K562 (cell line): ENCODE data around the gene FARSB. TPM values are rescaled to one million over a fixed set of nuclear protein-coding genes. Genes with fewer than 3 reads are reported as not detected.

Experiments
- ATAC-seq: fragments of 200-7000 bp; cut with Tn5 transposase; 3 replicates; pipeline ENCODE4 v1.9.1; 2020; ENCODE audit warnings: moderate library complexity
- BruUV-seq: library from RNA; stranded (reverse); fragments of 400-500 nt; replicated peaks from 2 replicates; lab custom pipeline; 2021; lab: Mats Ljungman, UMichigan
- CTCF ChIA-PET: fragments of 300-600 bp; formaldehyde crosslinking; extraction: SDS; loops from one replicate; lab custom pipeline; 2021; ENCODE audit warnings: low intra/inter-chr PET ratio; lab: Yijun Ruan, JAX
- POLR2A ChIA-PET: fragments of 300-600, 350-650 bp; sonication (Branson Sonifier 250); formaldehyde crosslinking; extraction: SDS; loops from one replicate; lab custom pipeline; 2021; ENCODE audit warnings: antibody characterized with exemption, inconsistent platforms; lab: Yijun Ruan, JAX
- DNase-seq, 4 experiments: peaks; one replicate each; pipeline versions ENCODE4 v3.0.0 to v3.0.0-alpha.2; 2011 to 2018; ENCODE audit warnings: low spot score in 3 of 4, mixed read lengths in 3 of 4; ENCODE audit errors: extremely low read depth in 1 of 4
- FAIRE-seq: peaks from 2 replicates; lab custom pipeline; 2011; peaks lifted over from hg19 to GRCh38; lab: Jason Lieb, UNC
- H2AFZ ChIP-seq: 2 replicates; pipeline ENCODE4 v1.6.0; 2011; ENCODE audit warnings: low read depth, low read length, control low read depth, inconsistent platforms
- H3K27ac ChIP-seq: fragments of 200-600 bp; 3 replicates; pipeline ENCODE4 v1.8.0; 2011; ENCODE audit warnings: low read depth, mild to moderate bottlenecking, control low read depth, inconsistent platforms, low read length, moderate library complexity, mixed read lengths; ENCODE audit errors: extremely low read depth
- H3K27me3 ChIP-seq, 2 experiments: fragments of 300-600 bp in 1 of 2; 2 replicates in 1 of 2; 3 replicates in 1 of 2; pipeline versions ENCODE4 v1.6.0 to v1.8.0; 2011; ENCODE audit warnings: inconsistent platforms in 2 of 2, low read length in 2 of 2, mild to moderate bottlenecking in 1 of 2, mixed read lengths in 1 of 2, moderate library complexity in 1 of 2; ENCODE audit not compliant: control insufficient read depth in 2 of 2, insufficient read depth in 2 of 2
- H3K36me3 ChIP-seq: fragments of 300-600 bp; 3 replicates; pipeline ENCODE4 v1.8.0; 2011; ENCODE audit warnings: mild to moderate bottlenecking, low read length, inconsistent platforms; ENCODE audit not compliant: control insufficient read depth, insufficient read depth
- H3K4me1 ChIP-seq, 2 experiments: fragments of 200-600 bp in 1 of 2; replicated peaks in 1 of 2; 2 replicates in 1 of 2; 3 replicates in 1 of 2; pipeline versions ENCODE4 v1.5.1 to v1.8.0; 2011; ENCODE audit warnings: inconsistent platforms in 2 of 2, low read length in 2 of 2, mild to moderate bottlenecking in 1 of 2, mixed read lengths in 1 of 2, moderate library complexity in 1 of 2; ENCODE audit not compliant: control insufficient read depth in 2 of 2, insufficient read depth in 2 of 2
- H3K4me2 ChIP-seq: 2 replicates; pipeline ENCODE4 v1.6.1; 2011; ENCODE audit warnings: low read length, control low read depth, inconsistent platforms, mixed read lengths; ENCODE audit not compliant: insufficient read depth
- H3K4me3 ChIP-seq: fragments of 200-600 bp; sonication (generic), shearing (Covaris generic); 2 replicates; pipeline ENCODE4 v1.5.1; 2016; ENCODE audit warnings: control low read depth, inconsistent platforms
- H3K79me2 ChIP-seq: fragments of 200-600 bp; 3 replicates; pipeline ENCODE4 v1.8.0; 2011; ENCODE audit warnings: low read length, inconsistent platforms; ENCODE audit not compliant: control insufficient read depth, insufficient read depth
- H3K9ac ChIP-seq, 2 experiments: 2 replicates each; pipeline versions ENCODE4 v1.6.0 to v1.6.1; 2011; ENCODE audit warnings: low read depth in 2 of 2, low read length in 2 of 2, control low read depth in 1 of 2, inconsistent platforms in 1 of 2, mild to moderate bottlenecking in 1 of 2, mixed read lengths in 1 of 2; ENCODE audit not compliant: insufficient read depth in 1 of 2
- H3K9me1 ChIP-seq: one replicate; pipeline ENCODE4 v1.6.0; 2011; ENCODE audit warnings: inconsistent platforms, mild to moderate bottlenecking, low read length, moderate library complexity; ENCODE audit not compliant: control insufficient read depth, insufficient read depth
- H3K9me3 ChIP-seq: replicated peaks from 2 replicates; pipeline ENCODE4 v1.5.1; 2011; ENCODE audit warnings: low read depth, low read length, inconsistent platforms; ENCODE audit not compliant: control insufficient read depth, insufficient read depth
- H4K20me1 ChIP-seq: replicated peaks from 2 replicates; pipeline ENCODE4 v1.6.1; 2011; ENCODE audit warnings: low read length, inconsistent platforms, mixed read lengths; ENCODE audit not compliant: control insufficient read depth, insufficient read depth
- BMI1 ChIP-seq: fragments of 150-350 bp; IDR thresholded peaks from 2 replicates; pipeline ENCODE4 v1.6.1; 2014; ENCODE audit warnings: low read length
- CTBP1 ChIP-seq: fragments of 450-650 bp; IDR thresholded peaks from 2 replicates; pipeline ENCODE4 v1.6.1; 2016; ENCODE audit warnings: borderline replicate concordance
- E2F3 ChIP-seq: fragments of 250-450 bp; sonication (Bioruptor Pico); IDR thresholded peaks from 2 replicates; pipeline ENCODE4 v1.4.0; 2020; ENCODE audit warnings: mild to moderate bottlenecking
- FOXA1 ChIP-seq: fragments of 450-650 bp; IDR thresholded peaks from 2 replicates; pipeline ENCODE4 v1.6.1; 2016; ENCODE audit warnings: mild to moderate bottlenecking, borderline replicate concordance
- KAT2B ChIP-seq: IDR thresholded peaks from one replicate; pipeline ENCODE4 v1.6.1; 2012; ENCODE audit warnings: low read depth, mild to moderate bottlenecking, control low read depth, inconsistent platforms, low read length, moderate library complexity
- LARP7 ChIP-seq: fragments of 450-650 bp; IDR thresholded peaks from 2 replicates; pipeline ENCODE4 v1.6.1; 2016
- SRSF7 ChIP-seq: fragments of 200-400 bp; formaldehyde crosslinking; optimal IDR thresholded peaks from 2 replicates; pipeline ENCODE3; 2017; ENCODE audit warnings: mild to moderate bottlenecking, low read depth, low read length
- ZNF324 ChIP-seq: fragments of 250-450 bp; sonication (Bioruptor Pico); IDR thresholded peaks from 2 replicates; pipeline ENCODE4 v1.4.0; 2020; ENCODE audit warnings: mild to moderate bottlenecking
- ZNF76 ChIP-seq: fragments of 250-450 bp; sonication (Bioruptor Pico); IDR thresholded peaks from 2 replicates; pipeline ENCODE4 v1.4.0; 2020; ENCODE audit warnings: mild to moderate bottlenecking, moderate library complexity, borderline replicate concordance
- ZNF780A ChIP-seq: fragments of 250-450 bp; sonication (Bioruptor Pico); IDR thresholded peaks from 2 replicates; pipeline ENCODE4 v1.5.0; 2021; ENCODE audit warnings: mild to moderate bottlenecking
- ZSCAN29 ChIP-seq: fragments of 450-650 bp; IDR thresholded peaks from 2 replicates; pipeline ENCODE4 v1.6.1; 2017
- WGBS: fragments of 100-300 bp; shearing (Covaris generic); methylation state at CpG from one replicate; pipeline ENCODE4 v1.1.6; 2016; ENCODE audit warnings: low coverage, mixed read lengths; ENCODE audit not compliant: insufficient coverage; ENCODE audit errors: missing lambda C conversion rate; 5-methylcytosine and 5-hydroxymethylcytosine counted together
- in situ Hi-C: fragments of 300-500 bp; cut with MboI; formaldehyde crosslinking; loops from 4 replicates; pipeline ENCODE4 v1.15.0; 2018; ENCODE audit warnings: inconsistent platforms, mixed read lengths
- intact Hi-C: fragments of 100-400 bp; cut with micrococcal nuclease; formaldehyde crosslinking; loops from 2 replicates; pipeline ENCODE4 v1.14.2; 2022
- polyA plus RNA-seq, 8 experiments: library from polyadenylated mRNA; depleted of rRNA in 4 of 8; stranded (reverse) in 5 of 8; unstranded in 3 of 8; fragments of >200 nt; fragmentation: Nextera tagmentation in 2 of 8; fragmentation: Illumina TruSeq in 1 of 8; extraction: Ambion mirVana in 2 of 8; extraction: Trizol in 1 of 8; gene quantifications; 2 replicates each; pipeline versions ENCODE4 v1.2.1 to v1.2.3, GENCODE V29; 2011 to 2014; ENCODE audit warnings: inconsistent platforms in 1 of 8, missing spikeins in 1 of 8
- total RNA-seq, 7 experiments: library from RNA; depleted of rRNA in 6 of 7; stranded (reverse); fragments of >200 nt in 6 of 7; fragmentation: Illumina TruSeq in 2 of 7; extraction: Trizol in 2 of 7; gene quantifications; 2 replicates each; pipeline versions ENCODE4 v1.2.1 to v1.2.3, GENCODE V29; 2011 to 2021; ENCODE audit warnings: low replicate concordance in 1 of 7
- TF ChIP-seq, protein P1 (sequence below): sonication (generic); formaldehyde crosslinking; IDR thresholded peaks from 2 replicates; pipeline ENCODE4 v1.8.0; 2022; ENCODE audit warnings: mild to moderate bottlenecking, missing genetic modification reagents
- TF ChIP-seq, protein P2 (sequence below): sonication (generic); formaldehyde crosslinking; IDR thresholded peaks from 2 replicates; pipeline ENCODE4 v1.8.1; 2023; ENCODE audit warnings: mild to moderate bottlenecking, missing genetic modification reagents
- TF ChIP-seq, protein P3 (sequence below): fragments of 250-450 bp; sonication (Bioruptor Pico); IDR thresholded peaks from 2 replicates; pipeline ENCODE4 v1.5.0; 2020; ENCODE audit warnings: mild to moderate bottlenecking

FARSB gene
- total and polyA plus RNA-seq, 9 of the 15 experiments (the other 6 are each of a cell fraction or from before 2014, with no cell fraction given), result 26.6 to 171 (median 55.7) TPM

DNA sequence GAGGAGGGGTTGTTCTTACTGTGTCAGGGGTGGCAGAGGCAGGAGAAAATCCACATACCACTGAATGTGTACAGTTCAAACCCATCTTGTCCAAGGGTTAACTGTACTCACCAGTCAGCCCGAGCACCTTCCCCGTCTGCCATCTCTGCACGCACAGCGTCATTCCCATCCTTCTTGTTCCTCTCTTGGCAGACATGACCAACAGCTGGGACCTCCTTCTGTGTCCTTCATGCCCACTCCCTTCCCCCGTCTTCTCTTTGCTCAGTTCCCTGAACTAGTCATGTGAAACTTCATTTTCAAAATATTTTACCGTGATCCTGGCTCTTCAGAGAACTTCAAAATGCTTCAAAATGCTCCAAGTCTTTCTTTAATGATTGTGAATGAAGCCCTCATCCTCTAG, 92.0 kb downstream of the FARSB start (continued):
- TF ChIP-seq, protein P1, sequence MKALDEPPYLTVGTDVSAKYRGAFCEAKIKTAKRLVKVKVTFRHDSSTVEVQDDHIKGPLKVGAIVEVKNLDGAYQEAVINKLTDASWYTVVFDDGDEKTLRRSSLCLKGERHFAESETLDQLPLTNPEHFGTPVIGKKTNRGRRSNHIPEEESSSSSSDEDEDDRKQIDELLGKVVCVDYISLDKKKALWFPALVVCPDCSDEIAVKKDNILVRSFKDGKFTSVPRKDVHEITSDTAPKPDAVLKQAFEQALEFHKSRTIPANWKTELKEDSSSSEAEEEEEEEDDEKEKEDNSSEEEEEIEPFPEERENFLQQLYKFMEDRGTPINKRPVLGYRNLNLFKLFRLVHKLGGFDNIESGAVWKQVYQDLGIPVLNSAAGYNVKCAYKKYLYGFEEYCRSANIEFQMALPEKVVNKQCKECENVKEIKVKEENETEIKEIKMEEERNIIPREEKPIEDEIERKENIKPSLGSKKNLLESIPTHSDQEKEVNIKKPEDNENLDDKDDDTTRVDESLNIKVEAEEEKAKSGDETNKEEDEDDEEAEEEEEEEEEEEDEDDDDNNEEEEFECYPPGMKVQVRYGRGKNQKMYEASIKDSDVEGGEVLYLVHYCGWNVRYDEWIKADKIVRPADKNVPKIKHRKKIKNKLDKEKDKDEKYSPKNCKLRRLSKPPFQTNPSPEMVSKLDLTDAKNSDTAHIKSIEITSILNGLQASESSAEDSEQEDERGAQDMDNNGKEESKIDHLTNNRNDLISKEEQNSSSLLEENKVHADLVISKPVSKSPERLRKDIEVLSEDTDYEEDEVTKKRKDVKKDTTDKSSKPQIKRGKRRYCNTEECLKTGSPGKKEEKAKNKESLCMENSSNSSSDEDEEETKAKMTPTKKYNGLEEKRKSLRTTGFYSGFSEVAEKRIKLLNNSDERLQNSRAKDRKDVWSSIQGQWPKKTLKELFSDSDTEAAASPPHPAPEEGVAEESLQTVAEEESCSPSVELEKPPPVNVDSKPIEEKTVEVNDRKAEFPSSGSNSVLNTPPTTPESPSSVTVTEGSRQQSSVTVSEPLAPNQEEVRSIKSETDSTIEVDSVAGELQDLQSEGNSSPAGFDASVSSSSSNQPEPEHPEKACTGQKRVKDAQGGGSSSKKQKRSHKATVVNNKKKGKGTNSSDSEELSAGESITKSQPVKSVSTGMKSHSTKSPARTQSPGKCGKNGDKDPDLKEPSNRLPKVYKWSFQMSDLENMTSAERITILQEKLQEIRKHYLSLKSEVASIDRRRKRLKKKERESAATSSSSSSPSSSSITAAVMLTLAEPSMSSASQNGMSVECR (CRISPR knock-in tag), result no peak
- TF ChIP-seq BMI1, result no peak
- no peak for TF ChIP-seq ZNF324 (CRISPR knock-in tag)
- no peak for TF ChIP-seq FOXA1

DNA sequence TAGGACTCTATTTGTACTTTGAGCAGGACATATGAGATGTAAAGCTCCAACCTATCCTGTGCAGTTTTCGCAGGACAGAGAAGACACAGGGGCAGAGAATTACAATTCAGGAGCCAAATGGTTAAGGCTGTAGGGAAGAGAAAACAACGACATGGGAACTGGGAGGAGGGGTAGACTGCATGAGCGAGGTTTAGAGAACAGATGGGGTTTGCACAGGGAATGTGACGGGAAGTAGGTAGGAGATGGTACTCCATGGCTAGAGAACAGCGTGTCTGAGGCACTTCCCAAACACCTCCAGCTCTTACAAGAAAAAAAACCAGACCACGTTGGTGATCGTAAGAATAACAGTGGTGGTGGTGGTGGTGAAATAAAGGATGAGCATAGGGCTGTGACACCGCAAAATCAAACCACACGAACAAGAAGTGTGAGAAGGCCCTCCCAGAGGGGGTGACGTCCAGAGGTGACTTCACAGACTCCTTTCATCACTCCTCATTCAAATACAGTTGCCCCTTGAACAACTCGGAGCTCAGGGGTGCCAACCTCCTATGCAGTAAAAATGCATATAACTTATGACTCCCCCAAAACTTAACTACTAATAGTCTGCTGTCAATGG, 92.7 kb downstream of the FARSB start:
- peaks cover 19% of the 10 kb centered on the region; the same call in 2 of the 3 replicates for H3K36me3 ChIP-seq
- POLR2A ChIA-PET, result no interaction called here
- FAIRE-seq, result no peak

More for the DNA sequence above, 92.7 kb downstream of the FARSB start:
- CTCF ChIA-PET, result no interaction called here
- no peak overlapping the region for H3K9ac ChIP-seq
- H4K20me1 ChIP-seq, result no peaks in the 10 kb centered on the region
- intact Hi-C loops (loop anchor here (2.0 kb wide), 1 partner anchor 244 kb away; no protein-coding TSS in a partner anchor), in situ Hi-C loops (loop anchor here (25.0 kb wide), 1 partner anchor 251 kb away; a partner anchor contains a TSS)
- H3K9me1 ChIP-seq, result no peaks in the 10 kb centered on the region
- H3K27me3 ChIP-seq, result no peaks in the 10 kb centered on the region
- H3K27ac ChIP-seq, result no peak overlapping the region
- H3K4me2 ChIP-seq, result no peak overlapping the region
- no peaks in the 10 kb centered on the region for H3K9me3 ChIP-seq
- BruUV-seq, result no TSS peak
- no peak overlapping the region for H3K4me3 ChIP-seq
- no peak overlapping the region for H2AFZ ChIP-seq
- H3K79me2 ChIP-seq, result no peaks in the 10 kb centered on the region
- WGBS, result 76% methylated on average over 10 of the region's 11 CpGs
- DNase-seq, result no peak
- no peak for ATAC-seq
- H3K4me1 ChIP-seq, result no peaks in the 10 kb centered on the region
- no peak for TF ChIP-seq LARP7
- no peak for TF ChIP-seq SRSF7
- no peak for TF ChIP-seq ZSCAN29
- no peak for TF ChIP-seq ZNF76 (CRISPR knock-in tag)
- TF ChIP-seq KAT2B, result no peak
- TF ChIP-seq E2F3, result no peak
- TF ChIP-seq, protein P2, sequence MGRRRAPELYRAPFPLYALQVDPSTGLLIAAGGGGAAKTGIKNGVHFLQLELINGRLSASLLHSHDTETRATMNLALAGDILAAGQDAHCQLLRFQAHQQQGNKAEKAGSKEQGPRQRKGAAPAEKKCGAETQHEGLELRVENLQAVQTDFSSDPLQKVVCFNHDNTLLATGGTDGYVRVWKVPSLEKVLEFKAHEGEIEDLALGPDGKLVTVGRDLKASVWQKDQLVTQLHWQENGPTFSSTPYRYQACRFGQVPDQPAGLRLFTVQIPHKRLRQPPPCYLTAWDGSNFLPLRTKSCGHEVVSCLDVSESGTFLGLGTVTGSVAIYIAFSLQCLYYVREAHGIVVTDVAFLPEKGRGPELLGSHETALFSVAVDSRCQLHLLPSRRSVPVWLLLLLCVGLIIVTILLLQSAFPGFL (CRISPR knock-in tag), result no peak
- no peak for TF ChIP-seq ZNF780A (CRISPR knock-in tag)
- TF ChIP-seq, protein P3, sequence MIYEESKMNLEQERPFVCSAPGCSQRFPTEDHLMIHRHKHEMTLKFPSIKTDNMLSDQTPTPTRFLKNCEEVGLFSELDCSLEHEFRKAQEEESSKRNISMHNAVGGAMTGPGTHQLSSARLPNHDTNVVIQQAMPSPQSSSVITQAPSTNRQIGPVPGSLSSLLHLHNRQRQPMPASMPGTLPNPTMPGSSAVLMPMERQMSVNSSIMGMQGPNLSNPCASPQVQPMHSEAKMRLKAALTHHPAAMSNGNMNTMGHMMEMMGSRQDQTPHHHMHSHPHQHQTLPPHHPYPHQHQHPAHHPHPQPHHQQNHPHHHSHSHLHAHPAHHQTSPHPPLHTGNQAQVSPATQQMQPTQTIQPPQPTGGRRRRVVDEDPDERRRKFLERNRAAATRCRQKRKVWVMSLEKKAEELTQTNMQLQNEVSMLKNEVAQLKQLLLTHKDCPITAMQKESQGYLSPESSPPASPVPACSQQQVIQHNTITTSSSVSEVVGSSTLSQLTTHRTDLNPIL (CRISPR knock-in tag), result no peak
- no peak for TF ChIP-seq CTBP1
- TF ChIP-seq, all 486 proteins: peak for 0
